SU-DHL-6 (cell line): ENCODE results near the gene PTPRN2.

ENCODE experiments used
- H2AFZ ChIP-seq: fragments of 200-600 bp; sonication (generic); 2 replicates; pipeline ENCODE4 v1.6.1; 2014; ENCODE audit warnings: low read depth, mild to moderate bottlenecking, moderate library complexity, mixed read lengths, antibody characterized with exemption, low read length; ENCODE audit not compliant: severe bottlenecking
- H3F3A ChIP-seq: fragments of 200-600 bp; shearing (Covaris generic); 2 replicates; pipeline ENCODE4 v1.6.0; 2016; ENCODE audit warnings: antibody characterized with exemption, mild to moderate bottlenecking; ENCODE audit not compliant: insufficient read depth
- H3K27ac ChIP-seq: fragments of 200-600 bp; sonication (generic); 2 replicates; pipeline ENCODE4 v1.5.1; 2016; ENCODE audit warnings: low read depth, mild to moderate bottlenecking, low read length, moderate library complexity, mixed read lengths
- H3K27me3 ChIP-seq: fragments of 200-600 bp; sonication (generic), shearing (Covaris generic); 2 replicates; pipeline ENCODE4 v1.6.0; 2014; ENCODE audit warnings: mild to moderate bottlenecking, low read length
- H3K36me3 ChIP-seq: fragments of 200-600 bp; sonication (generic); 2 replicates; pipeline ENCODE4 v1.6.1; 2014; ENCODE audit warnings: mild to moderate bottlenecking, low read length, mixed read lengths
- H3K4me2 ChIP-seq: fragments of 300-600, 200-600 bp; shearing (Covaris generic), sonication (generic); 2 replicates; pipeline ENCODE4 v1.6.0; 2014; ENCODE audit warnings: low read length, low read depth, mild to moderate bottlenecking; ENCODE audit not compliant: poor library complexity, severe bottlenecking
- H3K4me3 ChIP-seq: fragments of 200-600 bp; sonication (generic); 2 replicates; pipeline ENCODE4 v1.5.1; 2014; ENCODE audit warnings: antibody characterized with exemption, low read length, mild to moderate bottlenecking, mixed read lengths; ENCODE audit not compliant: insufficient read depth, poor library complexity, severe bottlenecking
- H3K79me2 ChIP-seq: fragments of 200-600 bp; sonication (generic); 2 replicates; pipeline ENCODE4 v1.6.1; 2014; ENCODE audit warnings: mild to moderate bottlenecking, low read length, moderate library complexity; ENCODE audit not compliant: insufficient read depth
- H3K9ac ChIP-seq: fragments of 200-600 bp; sonication (generic); 2 replicates; pipeline ENCODE4 v1.7.0; 2014; ENCODE audit warnings: mild to moderate bottlenecking, low read length
- H3K9me2 ChIP-seq: fragments of 200-600 bp; sonication (generic); replicated peaks from 2 replicates; pipeline ENCODE4 v1.6.1; 2014; ENCODE audit warnings: low read length; ENCODE audit not compliant: insufficient read depth
- H3K9me3 ChIP-seq: fragments of 200-600 bp; sonication (generic); 2 replicates; pipeline ENCODE4 v1.6.1; 2014; ENCODE audit warnings: low read length, mixed read lengths; ENCODE audit not compliant: insufficient read depth
- H4K20me1 ChIP-seq: fragments of 200-600 bp; sonication (generic); 2 replicates; pipeline ENCODE4 v1.6.1; 2014; ENCODE audit warnings: low read depth, mild to moderate bottlenecking, antibody characterized with exemption, low read length, moderate library complexity, mixed read lengths
- CTCF ChIP-seq: fragments of 200-600 bp; sonication (generic); IDR thresholded peaks from one replicate; pipeline ENCODE4 v1.5.1; 2017; ENCODE audit warnings: antibody characterized with exemption, mild to moderate bottlenecking, low read length, moderate library complexity; ENCODE audit not compliant: insufficient read depth, poor library complexity, severe bottlenecking
- EZH2phosphoT487 ChIP-seq: fragments of 200-600 bp; sonication (generic), shearing (Covaris generic); conservative IDR thresholded peaks from 2 replicates; pipeline ENCODE4 v1.6.1; 2018; ENCODE audit warnings: mild to moderate bottlenecking, antibody characterized with exemption, low read length, moderate library complexity, mixed read lengths

PTPRN2 gene

DNA sequence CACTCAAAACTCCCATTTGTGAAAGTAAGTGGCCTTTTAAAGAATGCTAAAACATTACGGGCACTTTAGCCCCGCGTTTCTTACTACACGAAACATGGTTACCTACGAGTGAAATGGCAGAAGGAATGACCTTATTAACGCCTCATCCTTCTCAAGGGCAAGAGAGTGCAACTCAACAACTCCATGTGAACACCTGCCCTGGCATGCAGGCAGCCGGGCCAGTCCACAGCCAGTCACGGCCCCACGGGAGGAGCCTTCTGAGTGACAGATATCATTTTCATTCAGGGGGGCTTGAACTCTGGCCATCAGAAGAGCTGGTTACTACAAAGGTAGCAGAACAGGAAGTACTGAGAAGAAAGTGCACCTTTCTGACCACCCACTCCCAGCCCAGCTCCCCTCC is 236.1 kb downstream of the PTPRN2 start:
- H3K79me2 ChIP-seq: no peaks in the 10 kb centered on the region
- H2AFZ ChIP-seq: no peak overlapping the region
- TF ChIP-seq CTCF: no peak
- TF ChIP-seq EZH2phosphoT487: no peak
- H3K4me3 ChIP-seq: no peak overlapping the region
- no peaks in the 10 kb centered on the region for H3K27me3 ChIP-seq
- H3K36me3 ChIP-seq: no peaks in the 10 kb centered on the region
- H3K9ac ChIP-seq: no peak overlapping the region
- H3K27ac ChIP-seq: no peak overlapping the region
- no peaks in the 10 kb centered on the region for H3K9me2 ChIP-seq
- H3K4me2 ChIP-seq: no peak overlapping the region
- H3K9me3 ChIP-seq: no peaks in the 10 kb centered on the region
- H4K20me1 ChIP-seq: no peaks in the 10 kb centered on the region
- H3F3A ChIP-seq: no peaks in the 10 kb centered on the region

- H4K20me1 ChIP-seq: no peaks in the 10 kb centered on the region
- TF ChIP-seq CTCF (no peak), EZH2phosphoT487 (no peak)
- H3K9me3 ChIP-seq: no peaks in the 10 kb centered on the region
- H3F3A ChIP-seq: no peaks in the 10 kb centered on the region
- no peak overlapping the region for H2AFZ ChIP-seq
- H3K36me3 ChIP-seq: no peaks in the 10 kb centered on the region
- no peaks in the 10 kb centered on the region for H3K27me3 ChIP-seq
- H3K27ac ChIP-seq: no peak overlapping the region
- H3K4me3 ChIP-seq: no peak overlapping the region
- H3K9ac ChIP-seq: no peak overlapping the region
- H3K79me2 ChIP-seq: no peaks in the 10 kb centered on the region
- no peak overlapping the region for H3K4me2 ChIP-seq
- H3K9me2 ChIP-seq: no peaks in the 10 kb centered on the region
These were observed 236.6 kb downstream of the PTPRN2 start for GRCh38 chr7:158351051-158351450.

GRCh38 chr7:158350166-158350900 is 237.3 kb downstream of the PTPRN2 start:
- H3K9me2 ChIP-seq: no peaks in the 10 kb centered on the region
- no peak overlapping the region for H3K4me3 ChIP-seq
- H3K27ac ChIP-seq: no peak overlapping the region
- no peaks in the 10 kb centered on the region for H3K9me3 ChIP-seq
- H3F3A ChIP-seq: no peaks in the 10 kb centered on the region
- H3K36me3 ChIP-seq: no peaks in the 10 kb centered on the region
- H3K27me3 ChIP-seq: no peaks in the 10 kb centered on the region
- no peaks in the 10 kb centered on the region for H4K20me1 ChIP-seq
- H3K4me2 ChIP-seq: no peak overlapping the region
- H2AFZ ChIP-seq: no peak overlapping the region
- H3K79me2 ChIP-seq: no peaks in the 10 kb centered on the region
- no peak for TF ChIP-seq EZH2phosphoT487
- TF ChIP-seq CTCF: no peak
- no peak overlapping the region for H3K9ac ChIP-seq
